Prostate gland (tissue), 2 donors: ENCODE data around the gene SLC25A24.

ENCODE experiments used
- CTCF ChIP-seq, 4 experiments: fragments of 200-600 bp in 2 of 4; fragments of 450-650 bp in 2 of 4; sonication (generic) in 2 of 4; IDR thresholded peaks; 1 replicate in 3 of 4; 2 replicates in 1 of 4; pipeline ENCODE4 v1.5.1; 2016 to 2019; ENCODE audit warnings: antibody characterized with exemption in 4 of 4, mild to moderate bottlenecking in 2 of 4, moderate library complexity in 2 of 4
- POLR2AphosphoS5 ChIP-seq: sonication (generic); formaldehyde crosslinking; IDR thresholded peaks from one replicate; pipeline ENCODE4 v1.6.1; 2017; ENCODE audit warnings: antibody characterized with exemption

GRCh38 chr1:108121358-108122143 is 78.6 kb downstream of the SLC25A24 start:
- TF ChIP-seq CTCF (IDR thresholded peaks at IDR 0.05): no peak
- TF ChIP-seq POLR2AphosphoS5: no peak
